ENCODE measurements around the gene OR51B6.

OR51B6 gene

DNA sequence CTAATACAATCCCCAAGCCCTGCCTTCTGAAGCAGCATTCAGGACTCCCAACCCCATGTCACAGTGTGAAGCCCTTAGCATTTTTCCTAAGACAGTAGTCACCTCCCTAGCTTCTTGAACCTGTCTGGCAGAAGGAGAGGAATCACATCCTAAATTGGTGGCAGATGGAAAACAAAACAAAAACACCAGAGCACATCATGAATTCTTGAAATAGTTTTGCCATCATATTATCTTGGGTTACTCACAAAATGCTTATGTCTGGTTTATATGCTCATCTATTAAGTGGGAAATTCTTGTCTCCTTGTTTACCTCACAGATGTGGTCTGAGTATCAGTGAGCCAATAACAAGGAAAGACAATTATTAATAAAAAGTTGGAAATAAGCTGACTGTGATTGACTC lies 47.6 kb downstream of the OR51B6 start:
- no peak overlapping the region for H3K4me3 ChIP-seq (ENCODE audit: low read depth, low read length)
- no peaks in the 10 kb centered on the region for H3K4me1 ChIP-seq (ENCODE audit: control insufficient read depth, insufficient read depth, low read length, unreplicated experiment)
- H3K79me2 ChIP-seq (ENCODE audit: control insufficient read depth, insufficient read depth, low read length, unreplicated experiment), result no peaks in the 10 kb centered on the region
- no peak overlapping the region for H3K27ac ChIP-seq (ENCODE audit: low read depth, low read length)
- no peaks in the 10 kb centered on the region for H3K36me3 ChIP-seq (ENCODE audit: insufficient read depth, low read length)
- no peak overlapping the region for H2AFZ ChIP-seq (ENCODE audit: low read length, unreplicated experiment)
- H3K27me3 ChIP-seq (ENCODE audit: insufficient read depth, low read length), result peaks cover 46% of the 10 kb centered on the region

All from ACC112 (cell line).